H1 (cell line): ENCODE data around the gene LIG4. TPM values are rescaled to one million over a fixed set of nuclear protein-coding genes. Genes with fewer than 3 reads are reported as not detected.

Experiments used
- CTCF ChIA-PET: fragments of 300-600 bp; sonication (Branson Sonifier 250); formaldehyde crosslinking; loops from one replicate; lab custom pipeline; 2021; ENCODE audit not compliant: partially characterized antibody; lab: Charles Lee
- POLR2A ChIA-PET: fragments of 300-600 bp; sonication (Branson Sonifier 250); formaldehyde crosslinking; loops from one replicate; lab custom pipeline; 2021; ENCODE audit warnings: inconsistent platforms; ENCODE audit not compliant: partially characterized antibody; lab: Charles Lee
- DNase-seq, 2 experiments: peaks; one replicate each; pipeline versions ENCODE4 v3.0.0 to v3.0.0-alpha.2; 2010 to 2022; ENCODE audit warnings: low spot score in 2 of 2, low read depth in 1 of 2, mixed read lengths in 1 of 2
- FAIRE-seq: peaks from 2 replicates; lab custom pipeline; 2011; peaks lifted over from hg19 to GRCh38; lab: Jason Lieb, UNC
- H2AFZ ChIP-seq: 2 replicates; pipeline ENCODE4 v1.8.1; 2012; ENCODE audit warnings: low read length, inconsistent platforms
- H2AK5ac ChIP-seq: 2 replicates; pipeline ENCODE4 v1.6.1; 2013; ENCODE audit warnings: low read depth, low read length
- H2BK120ac ChIP-seq: replicated peaks from 2 replicates; pipeline ENCODE3; 2013; ENCODE audit warnings: low read depth, low read length, inconsistent platforms
- H2BK12ac ChIP-seq: 2 replicates; pipeline ENCODE4 v1.6.1; 2013; ENCODE audit warnings: low read depth, low read length
- H2BK15ac ChIP-seq: 2 replicates; pipeline ENCODE4 v1.6.1; 2013; ENCODE audit warnings: low read length
- H2BK20ac ChIP-seq: 2 replicates; pipeline ENCODE4 v1.6.1; 2013; ENCODE audit warnings: low read length
- H2BK5ac ChIP-seq: 2 replicates; pipeline ENCODE4 v1.6.1; 2013; ENCODE audit warnings: low read depth, low read length
- H3K14ac ChIP-seq: 2 replicates; pipeline ENCODE4 v1.6.1; 2013; ENCODE audit warnings: inconsistent platforms; ENCODE audit not compliant: insufficient read length
- H3K18ac ChIP-seq: 2 replicates; pipeline ENCODE4 v1.6.1; 2013; ENCODE audit warnings: low read length; ENCODE audit errors: extremely low read depth
- H3K23ac ChIP-seq: 2 replicates; pipeline ENCODE4 v1.6.1; 2013; ENCODE audit warnings: inconsistent platforms; ENCODE audit not compliant: insufficient read length
- H3K23me2 ChIP-seq: 2 replicates; pipeline ENCODE4 v1.6.1; 2013; ENCODE audit warnings: low read depth, low read length
- H3K27ac ChIP-seq: 2 replicates; pipeline ENCODE4 v1.6.1; 2011; ENCODE audit warnings: low read depth, low read length, inconsistent platforms
- H3K27me3 ChIP-seq, 4 experiments: replicated peaks in 1 of 4; 1 replicate in 1 of 4; 2 replicates in 3 of 4; pipeline versions ENCODE4 v1.6.1 to v1.8.1; 2011 to 2013; ENCODE audit warnings: low read length in 3 of 4, mild to moderate bottlenecking in 3 of 4, inconsistent platforms in 2 of 4, mixed read lengths in 2 of 4, moderate library complexity in 1 of 4; ENCODE audit not compliant: control insufficient read depth in 3 of 4, insufficient read depth in 3 of 4; ENCODE audit errors: extremely low read depth in 1 of 4
- H3K36me3 ChIP-seq, 4 experiments: 2 replicates each; pipeline versions ENCODE4 v1.6.1 to v1.8.1; 2011 to 2013; ENCODE audit warnings: mild to moderate bottlenecking in 4 of 4, low read length in 3 of 4, moderate library complexity in 2 of 4, control low read depth in 1 of 4, inconsistent platforms in 1 of 4; ENCODE audit not compliant: insufficient read depth in 4 of 4, control insufficient read depth in 2 of 4
- H3K4ac ChIP-seq: replicated peaks from 2 replicates; pipeline ENCODE3; 2013; ENCODE audit warnings: low read length, low read depth, mixed read lengths, inconsistent platforms; ENCODE audit not compliant: insufficient read length
- H3K4me1 ChIP-seq, 4 experiments: replicated peaks in 1 of 4; 1 replicate in 1 of 4; 2 replicates in 3 of 4; pipeline versions ENCODE4 v1.6.1 to v1.8.1; 2011 to 2013; ENCODE audit warnings: low read length in 3 of 4, inconsistent platforms in 2 of 4, mixed read lengths in 1 of 4; ENCODE audit not compliant: insufficient read depth in 4 of 4, control insufficient read depth in 3 of 4
- H3K4me2 ChIP-seq, 2 experiments: 2 replicates each; pipeline versions ENCODE4 v1.6.1 to v1.8.1; 2011 to 2013; ENCODE audit warnings: low read depth in 2 of 2, low read length in 2 of 2, control low read depth in 1 of 2, inconsistent platforms in 1 of 2, mild to moderate bottlenecking in 1 of 2; ENCODE audit not compliant: insufficient read depth in 1 of 2
- H3K4me3 ChIP-seq, 4 experiments: fragments of 200-600, 300-600 bp in 1 of 4; sonication (generic), shearing (Covaris generic), sonication (Bioruptor Twin) in 1 of 4; 2 replicates each; pipeline versions ENCODE4 v1.5.1 to v1.8.1; 2011 to 2016; ENCODE audit warnings: low read length in 4 of 4, low read depth in 3 of 4, control low read depth in 2 of 4, inconsistent platforms in 2 of 4, mild to moderate bottlenecking in 2 of 4, mixed read lengths in 1 of 4, moderate library complexity in 1 of 4; ENCODE audit not compliant: insufficient read depth in 2 of 4; ENCODE audit errors: extremely low read depth in 1 of 4
- H3K56ac ChIP-seq: replicated peaks from 2 replicates; pipeline ENCODE3; 2013; ENCODE audit warnings: low read depth, mild to moderate bottlenecking, mixed read lengths, low read length, inconsistent platforms; ENCODE audit not compliant: insufficient read length
- H3K79me1 ChIP-seq: 2 replicates; pipeline ENCODE4 v1.6.1; 2013; ENCODE audit warnings: low read depth, low read length, control low read depth
- H3K79me2 ChIP-seq, 2 experiments: 2 replicates each; pipeline versions ENCODE4 v1.6.1 to v1.8.1; 2012 to 2013; ENCODE audit warnings: low read length in 2 of 2, mild to moderate bottlenecking in 2 of 2, inconsistent platforms in 1 of 2; ENCODE audit not compliant: insufficient read depth in 2 of 2, control insufficient read depth in 1 of 2
- H3K9ac ChIP-seq, 4 experiments: replicated peaks in 1 of 4; 1 replicate in 1 of 4; 2 replicates in 3 of 4; pipeline versions ENCODE4 v1.6.1 to v1.8.1; 2011 to 2013; ENCODE audit warnings: low read depth in 3 of 4, low read length in 3 of 4, control low read depth in 2 of 4, mild to moderate bottlenecking in 2 of 4, moderate library complexity in 2 of 4, inconsistent platforms in 1 of 4; ENCODE audit errors: extremely low read depth in 1 of 4
- H3K9me3 ChIP-seq, 2 experiments: 2 replicates each; pipeline versions ENCODE4 v1.6.1 to v1.8.1; 2012 to 2013; ENCODE audit warnings: mild to moderate bottlenecking in 2 of 2, moderate library complexity in 2 of 2, control low read depth in 1 of 2, inconsistent platforms in 1 of 2, low read depth in 1 of 2, low read length in 1 of 2, mixed read lengths in 1 of 2; ENCODE audit not compliant: insufficient read depth in 2 of 2
- H4K20me1 ChIP-seq, 2 experiments: replicated peaks in 1 of 2; 2 replicates each; pipeline versions ENCODE3 to v1.8.1; 2011 to 2013; ENCODE audit warnings: inconsistent platforms in 2 of 2, low read length in 2 of 2, mild to moderate bottlenecking in 1 of 2; ENCODE audit not compliant: insufficient read depth in 2 of 2, control insufficient read depth in 1 of 2
- H4K5ac ChIP-seq: 2 replicates; pipeline ENCODE4 v1.6.1; 2013; ENCODE audit warnings: low read length, low read depth, mixed read lengths, inconsistent platforms; ENCODE audit not compliant: insufficient read length
- H4K8ac ChIP-seq: 2 replicates; pipeline ENCODE4 v1.8.0; 2013; ENCODE audit warnings: mild to moderate bottlenecking, moderate library complexity, low read length, inconsistent platforms; ENCODE audit not compliant: insufficient read depth; ENCODE audit errors: extremely low read depth
- H4K91ac ChIP-seq: replicated peaks from 2 replicates; pipeline ENCODE3; 2013; ENCODE audit warnings: low read length, mixed read lengths, inconsistent platforms; ENCODE audit not compliant: insufficient read length
- ASH2L ChIP-seq: fragments of 200-600, 300-600 bp; sonication (generic); IDR thresholded peaks from one replicate; pipeline ENCODE4 v1.7.1; 2017; ENCODE audit warnings: low read length
- BACH1 ChIP-seq: IDR thresholded peaks from 2 replicates; pipeline ENCODE4 v1.6.1; 2012; ENCODE audit warnings: low read length, improper control_type of control experiment
- CBX5 ChIP-seq: fragments of 300-800, 300-1000 bp; sonication (generic); IDR thresholded peaks from 2 replicates; pipeline ENCODE4 v1.7.1; 2016; ENCODE audit warnings: antibody characterized with exemption, low read length, low read depth
- POU5F1 ChIP-seq: IDR thresholded peaks from 2 replicates; pipeline ENCODE4 v1.6.1; 2011; ENCODE audit warnings: low read depth, mild to moderate bottlenecking, low read length, moderate library complexity
- SIX5 ChIP-seq: IDR thresholded peaks from 2 replicates; pipeline ENCODE4 v1.6.1; 2011; ENCODE audit warnings: mild to moderate bottlenecking, low read depth, low read length
- SP2 ChIP-seq: IDR thresholded peaks from 2 replicates; pipeline ENCODE4 v1.6.1; 2012; ENCODE audit warnings: mild to moderate bottlenecking, low read length, inconsistent platforms
- WGBS, 2 experiments: shearing (Covaris generic) in 1 of 2; methylation state at CpG; one replicate each; pipeline versions ENCODE4 v1.1.6 to v1.1.7; 2013 to 2015; ENCODE audit warnings: low lambda C conversion rate in 2 of 2, mixed read lengths in 2 of 2, inconsistent platforms in 1 of 2, low coverage in 1 of 2, missing lambda C conversion rate in 1 of 2; ENCODE audit not compliant: insufficient replicate concordance in 2 of 2, insufficient coverage in 1 of 2, insufficient read length in 1 of 2; ENCODE audit errors: extremely low coverage in 1 of 2, missing lambda C conversion rate in 1 of 2; 5-methylcytosine and 5-hydroxymethylcytosine counted together
- polyA plus RNA-seq, 7 experiments: library from polyadenylated mRNA; depleted of rRNA in 3 of 7; stranded (reverse) in 5 of 7; unstranded in 2 of 7; fragments of >200 nt in 5 of 7; fragments of 200-250 nt in 2 of 7; gene quantifications; 1 replicate in 5 of 7; 2 replicates in 1 of 7; 4 replicates in 1 of 7; pipeline versions ENCODE4 v1.2.1 to v1.2.3, GENCODE V29; 2011 to 2013; ENCODE audit warnings: missing spikeins in 2 of 7, mixed read lengths in 2 of 7
- total RNA-seq: library from RNA; stranded (reverse); fragmentation: NEBNext Ultra II Directional; extraction: Animal tissue kit (Norgen Biotek cat#: 25700); gene quantifications from 2 replicates; pipeline ENCODE4 v1.2.1, GENCODE V29; 2021

Gene LIG4
- total and polyA plus RNA-seq, 2 of the 8 experiments (the other 6 are each of a cell fraction or from before 2014, with no cell fraction given): 1.1 to 4.5 TPM

DNA sequence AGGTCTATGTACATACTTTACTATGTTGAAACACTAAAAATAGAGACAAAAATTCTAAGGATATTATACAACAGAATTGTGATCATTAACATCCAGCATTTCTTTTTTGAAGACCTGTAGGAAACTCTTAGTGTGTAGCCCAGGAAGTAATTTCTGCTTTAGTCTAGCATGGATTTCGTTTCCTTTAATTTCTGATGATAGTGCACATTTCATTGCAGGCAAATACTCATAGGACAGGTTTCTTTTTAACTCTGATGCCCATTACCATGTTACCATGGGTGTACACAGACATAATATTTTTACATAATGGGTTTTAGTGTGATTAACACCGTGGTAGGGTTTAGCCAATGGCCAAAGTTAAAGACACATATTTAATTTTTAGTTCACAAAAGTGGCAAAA, 27.1 kb downstream of the LIG4 start:
- H3K14ac ChIP-seq: no peak overlapping the region
- no peak overlapping the region for H3K56ac ChIP-seq
- no peak overlapping the region for H3K23ac ChIP-seq
- H2BK120ac ChIP-seq: no peak overlapping the region
- H4K91ac ChIP-seq: no peak overlapping the region
- no peak overlapping the region for H4K8ac ChIP-seq
- no peaks in the 10 kb centered on the region for H3K23me2 ChIP-seq
- FAIRE-seq (no peak), DNase-seq (no peak)
- H3K9me3 ChIP-seq: no peaks in the 10 kb centered on the region
- no peak overlapping the region for H3K18ac ChIP-seq
- H3K4me3 ChIP-seq: no peak overlapping the region
- H3K79me2 ChIP-seq: no peaks in the 10 kb centered on the region
- H3K4me1 ChIP-seq: no peaks in the 10 kb centered on the region
- no peak overlapping the region for H3K4ac ChIP-seq
- H3K27me3 ChIP-seq: no peaks in the 10 kb centered on the region
- H4K5ac ChIP-seq: no peak overlapping the region
- no peaks in the 10 kb centered on the region for H3K36me3 ChIP-seq
- H2BK12ac ChIP-seq: no peak overlapping the region
- no peak overlapping the region for H2BK15ac ChIP-seq
- no peaks in the 10 kb centered on the region for H3K79me1 ChIP-seq
- H2BK5ac ChIP-seq: no peak overlapping the region
- no peak overlapping the region for H2AK5ac ChIP-seq
- WGBS, 2 experiments: 83% methylated on average over 2 of the region's 2 CpGs; no CpG with 5 or more reads in 1 of the 2 experiments
- H3K4me2 ChIP-seq: no peak overlapping the region
- H2BK20ac ChIP-seq: no peak overlapping the region
- ChIA-PET POLR2A (no interaction called here), CTCF (no interaction called here)
- H2AFZ ChIP-seq: no peak overlapping the region
- H3K27ac ChIP-seq: no peak overlapping the region
- H3K9ac ChIP-seq: no peak overlapping the region
- no peaks in the 10 kb centered on the region for H4K20me1 ChIP-seq
- TF ChIP-seq POU5F1 (no peak), ASH2L (no peak), SP2 (no peak), SIX5 (no peak), CBX5 (no peak), BACH1 (no peak)
